DOHH2 (cell line): ENCODE results near the gene PDCD2L.

Experiments used
- CTCF ChIP-seq: fragments of 200-600 bp; sonication (generic); IDR thresholded peaks from one replicate; pipeline ENCODE4 v1.5.1; 2014; ENCODE audit warnings: antibody characterized with exemption, mild to moderate bottlenecking, low read depth, low read length; ENCODE audit not compliant: poor library complexity, severe bottlenecking
- EZH2phosphoT487 ChIP-seq: fragments of 200-600 bp; sonication (generic); IDR thresholded peaks from 2 replicates; pipeline ENCODE4 v1.6.1; 2017; ENCODE audit warnings: borderline replicate concordance, mild to moderate bottlenecking, antibody characterized with exemption, low read length, moderate library complexity, mixed read lengths

- TF ChIP-seq CTCF (no peak), EZH2phosphoT487 (no peak)
Observed at GRCh38 chr19:34365463-34366401, 38.5 kb upstream of the PDCD2L start.
